GM23338 (cell line): ENCODE results near the gene CFAP77. TPM values are rescaled to one million over a fixed set of nuclear protein-coding genes. Genes with fewer than 3 reads are reported as not detected.

Source experiments
- ATAC-seq: fragments of 200-7000 bp; cut with Tn5 transposase; 3 replicates; pipeline ENCODE4 v1.9.1; 2020
- DNase-seq: peaks from one replicate; pipeline ENCODE4 v3.0.0-alpha.2; 2015; ENCODE audit warnings: low spot score
- H2AFZ ChIP-seq: fragments of 200-600 bp; sonication (generic); 2 replicates; pipeline ENCODE4 v1.8.0; 2016; ENCODE audit warnings: antibody characterized with exemption, mild to moderate bottlenecking, moderate library complexity
- H3F3A ChIP-seq: fragments of 200-600 bp; sonication (generic); replicated peaks from 2 replicates; pipeline ENCODE4 v1.8.0; 2017; ENCODE audit warnings: antibody characterized with exemption, mixed run types, low read depth
- H3K27ac ChIP-seq: fragments of 200-600 bp; sonication (generic); 2 replicates; pipeline ENCODE4 v1.6.1; 2016; ENCODE audit warnings: low read depth
- H3K27me3 ChIP-seq: fragments of 200-600 bp; sonication (generic); 2 replicates; pipeline ENCODE4 v1.8.0; 2016; ENCODE audit warnings: mild to moderate bottlenecking, mixed run types, moderate library complexity; ENCODE audit not compliant: insufficient read depth
- H3K36me3 ChIP-seq: fragments of 200-600 bp; sonication (generic); 2 replicates; pipeline ENCODE4 v1.8.0; 2016; ENCODE audit warnings: mild to moderate bottlenecking; ENCODE audit not compliant: insufficient read depth
- H3K4me1 ChIP-seq: fragments of 200-600 bp; sonication (generic); 2 replicates; pipeline ENCODE4 v1.8.0; 2016; ENCODE audit warnings: mild to moderate bottlenecking, moderate library complexity; ENCODE audit not compliant: insufficient read depth
- H3K4me2 ChIP-seq: fragments of 200-600 bp; sonication (generic); 2 replicates; pipeline ENCODE4 v1.7.1; 2017; ENCODE audit warnings: mixed run types
- H3K4me3 ChIP-seq: fragments of 200-600 bp; sonication (generic); 2 replicates; pipeline ENCODE4 v1.6.1; 2016; ENCODE audit warnings: mixed run types
- H3K79me2 ChIP-seq: fragments of 200-600 bp; sonication (generic); replicated peaks from 2 replicates; pipeline ENCODE4 v1.8.0; 2017; ENCODE audit warnings: mild to moderate bottlenecking; ENCODE audit not compliant: insufficient read depth
- H3K9me2 ChIP-seq: fragments of 200-600 bp; sonication (generic); 2 replicates; pipeline ENCODE4 v1.8.0; 2017; ENCODE audit not compliant: insufficient read depth
- H4K20me1 ChIP-seq: fragments of 200-600 bp; sonication (generic); replicated peaks from 2 replicates; pipeline ENCODE4 v1.8.0; 2017; ENCODE audit warnings: mild to moderate bottlenecking; ENCODE audit not compliant: insufficient read depth
- H3K27ac Mint-ChIP-seq: 2 replicates; pipeline ENCODE4 v1.8.0; 2020; ENCODE audit warnings: inconsistent platforms, mild to moderate bottlenecking, moderate library complexity, mixed read lengths
- H3K27me3 Mint-ChIP-seq: 3 replicates; pipeline ENCODE4 v1.8.0; 2022; ENCODE audit warnings: low read depth, mild to moderate bottlenecking, moderate library complexity, mixed read lengths, inconsistent platforms; ENCODE audit not compliant: insufficient read depth, poor library complexity
- H3K36me3 Mint-ChIP-seq: 3 replicates; pipeline ENCODE4 v1.8.0; 2021; ENCODE audit warnings: low read depth, mild to moderate bottlenecking, inconsistent platforms, moderate library complexity, mixed read lengths
- H3K4me1 Mint-ChIP-seq: 3 replicates; pipeline ENCODE4 v1.8.0; 2020; ENCODE audit warnings: mild to moderate bottlenecking, inconsistent platforms, mixed read lengths
- H3K4me3 Mint-ChIP-seq: 3 replicates; pipeline ENCODE4 v1.8.0; 2021; ENCODE audit warnings: moderate library complexity, mild to moderate bottlenecking, inconsistent platforms, mixed read lengths
- H3K9me3 Mint-ChIP-seq: 3 replicates; pipeline ENCODE4 v1.8.0; 2020; ENCODE audit warnings: moderate library complexity, mild to moderate bottlenecking, inconsistent platforms, mixed read lengths
- CREB1 ChIP-seq: fragments of 250-450 bp; sonication (Bioruptor Pico); IDR thresholded peaks from 2 replicates; pipeline ENCODE4 v1.5.0; 2020; ENCODE audit warnings: low read depth, mild to moderate bottlenecking, moderate library complexity
- CTCF ChIP-seq, 2 experiments: fragments of 200-600 bp in 1 of 2; sonication (generic) in 1 of 2; conservative IDR thresholded peaks; 2 replicates each; pipeline versions ENCODE4 v1.5.1 to v1.6.1; 2016 to 2017; ENCODE audit warnings: antibody characterized with exemption in 2 of 2, low read depth in 2 of 2, mild to moderate bottlenecking in 2 of 2, moderate library complexity in 1 of 2
- EZH2phosphoT487 ChIP-seq: fragments of 200-600 bp; sonication (generic); IDR thresholded peaks from one replicate; pipeline ENCODE4 v1.8.1; 2018; ENCODE audit warnings: antibody characterized with exemption; ENCODE audit not compliant: unreplicated experiment
- JUNB ChIP-seq: IDR thresholded peaks from one replicate; pipeline ENCODE4 v1.6.1; 2016; ENCODE audit warnings: antibody characterized with exemption; ENCODE audit not compliant: unreplicated experiment
- NANOG ChIP-seq: IDR thresholded peaks from 2 replicates; pipeline ENCODE4 v1.6.1; 2016; ENCODE audit warnings: antibody characterized with exemption, borderline replicate concordance
- POLR2AphosphoS5 ChIP-seq: IDR thresholded peaks from 2 replicates; pipeline ENCODE4 v1.6.1; 2016; ENCODE audit warnings: antibody characterized with exemption, low read depth
- REST ChIP-seq: IDR thresholded peaks from one replicate; pipeline ENCODE4 v1.6.1; 2018; ENCODE audit warnings: antibody characterized with exemption; ENCODE audit not compliant: unreplicated experiment
- STAT1 ChIP-seq: IDR thresholded peaks from one replicate; pipeline ENCODE4 v1.6.1; 2016; ENCODE audit warnings: antibody characterized with exemption; ENCODE audit not compliant: unreplicated experiment
- ZNF114 ChIP-seq: fragments of 250-450 bp; sonication (Bioruptor Pico); IDR thresholded peaks from 2 replicates; pipeline ENCODE4 v1.5.0; 2020; ENCODE audit warnings: mild to moderate bottlenecking, moderate library complexity
- ZNF331 ChIP-seq: fragments of 250-450 bp; sonication (Bioruptor Pico); IDR thresholded peaks from 2 replicates; pipeline ENCODE4 v1.5.0; 2020; ENCODE audit warnings: low read depth, mild to moderate bottlenecking, moderate library complexity
- ZNF462 ChIP-seq: fragments of 250-450 bp; sonication (Bioruptor Pico); IDR thresholded peaks from 2 replicates; pipeline ENCODE4 v1.5.0; 2020; ENCODE audit warnings: mild to moderate bottlenecking, moderate library complexity
- polyA plus RNA-seq: library from polyadenylated mRNA; unstranded; fragments of >200 nt; fragmentation: Nextera tagmentation; extraction: Ambion mirVana; gene quantifications from 2 replicates; pipeline ENCODE4 v1.2.1, GENCODE V29; 2016
- total RNA-seq: library from RNA; depleted of rRNA; stranded (reverse); fragments of >200 nt; shearing (Covaris generic); gene quantifications from 2 replicates; pipeline ENCODE4 v1.2.3, GENCODE V29; 2014
- TF ChIP-seq, protein P1 (sequence below): IDR thresholded peaks from 2 replicates; pipeline ENCODE4 v1.6.1; 2016; ENCODE audit warnings: antibody characterized with exemption

CFAP77 gene
- total and polyA plus RNA-seq, 2 experiments from 2014 or later, result 0.97 to 1.3 TPM

- Histone ChIP-seq H3K36me3 (no peaks in the 10 kb centered on the region), H4K20me1 (no peaks in the 10 kb centered on the region), H3K4me1 (peaks cover 4% of the 10 kb centered on the region), H3K27ac (no peak overlapping the region), H3K4me2 (no peak overlapping the region), H3K27me3 (no peaks in the 10 kb centered on the region), H3K4me3 (no peak overlapping the region), H3K9me2 (no peaks in the 10 kb centered on the region), H3K79me2 (no peaks in the 10 kb centered on the region), H3F3A (no peaks in the 10 kb centered on the region), H2AFZ (no peak overlapping the region; the same call in 1 of the 2 replicates)
- H3K36me3 Mint-ChIP-seq, result peaks cover 4% of the 10 kb centered on the region; the same call in 2 of the 3 replicates
- no peak for DNase-seq
- ATAC-seq, result no peak
- H3K4me1 Mint-ChIP-seq, result peaks cover 12% of the 10 kb centered on the region
- TF ChIP-seq ZNF331 (no peak), NANOG (no peak), ZNF114 (CRISPR knock-in tag) (no peak), POLR2AphosphoS5 (no peak), STAT1 (no peak), CREB1 (CRISPR knock-in tag) (no peak), JUNB (no peak), REST (no peak), CTCF (conservative IDR thresholded peaks at IDR 0.05; ENCODE audit: low read depth in 2 of 2) (no peak), ZNF462 (CRISPR knock-in tag) (no peak), EZH2phosphoT487 (no peak)
- TF ChIP-seq, protein P1, sequence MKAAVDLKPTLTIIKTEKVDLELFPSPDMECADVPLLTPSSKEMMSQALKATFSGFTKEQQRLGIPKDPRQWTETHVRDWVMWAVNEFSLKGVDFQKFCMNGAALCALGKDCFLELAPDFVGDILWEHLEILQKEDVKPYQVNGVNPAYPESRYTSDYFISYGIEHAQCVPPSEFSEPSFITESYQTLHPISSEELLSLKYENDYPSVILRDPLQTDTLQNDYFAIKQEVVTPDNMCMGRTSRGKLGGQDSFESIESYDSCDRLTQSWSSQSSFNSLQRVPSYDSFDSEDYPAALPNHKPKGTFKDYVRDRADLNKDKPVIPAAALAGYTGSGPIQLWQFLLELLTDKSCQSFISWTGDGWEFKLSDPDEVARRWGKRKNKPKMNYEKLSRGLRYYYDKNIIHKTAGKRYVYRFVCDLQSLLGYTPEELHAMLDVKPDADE, result no peak
- peaks cover 7% of the 10 kb centered on the region for H3K9me3 Mint-ChIP-seq
- peaks cover 4% of the 10 kb centered on the region for H3K27me3 Mint-ChIP-seq
- H3K27ac Mint-ChIP-seq, result no peak overlapping the region
- no peak overlapping the region for H3K4me3 Mint-ChIP-seq
These were observed 89.2 kb downstream of the CFAP77 start for GRCh38 chr9:132499251-132499650.
